Stimulated activated CD8-positive, alpha-beta memory T cell treated with anti-CD3 and anti-CD28 coated beads, Interleukin-4, amount 100 ng/mL, for 24 hours (primary cell): Measurements from ENCODE around the gene CEACAM4.
"Not testable (repeated sequence)": the region's sequence is repeated elsewhere in the genome, so short reads cannot be mapped to it uniquely, and the experiment has no call there.

Experiments used
- DNase-seq: peaks from one replicate; pipeline ENCODE4 v3.0.0-alpha.2; 2020; ENCODE audit warnings: low read depth

CEACAM4 gene

GRCh38 chr19:41584931-41585330, 41.9 kb downstream of the CEACAM4 start:
- no peak for DNase-seq

DNA sequence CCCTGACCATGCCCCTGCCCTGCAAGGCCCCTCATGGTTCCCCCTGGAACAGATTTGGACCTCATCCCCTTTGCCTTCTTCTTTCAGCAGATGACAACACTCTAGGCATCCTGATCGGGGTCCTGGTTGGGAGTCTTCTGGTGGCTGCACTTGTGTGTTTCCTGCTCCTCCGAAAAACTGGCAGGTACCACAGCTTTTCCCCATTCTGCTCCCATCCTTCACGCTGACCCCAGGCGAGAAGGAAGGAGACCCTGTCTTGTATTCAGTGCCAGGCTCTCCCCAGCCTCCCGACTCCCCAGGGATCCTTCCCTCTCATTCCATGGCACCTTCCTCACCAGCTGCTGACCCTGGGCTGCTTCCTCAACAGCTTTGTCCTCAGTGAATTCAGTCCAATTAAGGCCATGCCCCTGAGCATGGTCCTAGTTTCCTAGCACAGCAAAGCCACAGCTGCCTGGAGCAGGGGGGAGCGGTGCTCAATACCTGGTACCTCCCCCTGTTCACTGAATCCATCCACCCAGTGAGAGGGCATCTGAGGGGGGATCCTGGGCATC, 42.5 kb downstream of the CEACAM4 start:
- DNase-seq = no peak

GRCh38 chr19:41582577-41583182, 44.2 kb downstream of the CEACAM4 start:
- DNase-seq = not testable (repeated sequence)

DNA sequence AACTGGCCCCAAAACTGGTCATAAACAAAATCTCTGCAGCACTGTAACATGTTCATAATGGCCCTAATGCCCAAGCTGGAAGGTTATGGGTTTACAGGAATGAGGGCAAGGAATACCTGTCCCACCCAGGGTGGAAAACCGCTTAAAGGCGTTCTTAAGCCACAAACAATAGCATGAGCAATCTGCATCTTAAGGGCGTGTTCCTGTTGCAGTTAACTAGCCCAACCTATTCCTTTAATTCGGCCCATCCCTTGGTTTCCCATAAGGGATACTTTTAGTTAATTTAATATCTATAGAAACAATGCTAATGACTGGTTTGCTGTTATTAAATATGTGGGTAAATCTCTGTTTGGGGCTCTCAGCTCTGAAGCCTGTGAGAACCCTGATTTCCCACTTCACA, 45.8 kb downstream of the CEACAM4 start:
- DNase-seq = not testable (repeated sequence)

DNA sequence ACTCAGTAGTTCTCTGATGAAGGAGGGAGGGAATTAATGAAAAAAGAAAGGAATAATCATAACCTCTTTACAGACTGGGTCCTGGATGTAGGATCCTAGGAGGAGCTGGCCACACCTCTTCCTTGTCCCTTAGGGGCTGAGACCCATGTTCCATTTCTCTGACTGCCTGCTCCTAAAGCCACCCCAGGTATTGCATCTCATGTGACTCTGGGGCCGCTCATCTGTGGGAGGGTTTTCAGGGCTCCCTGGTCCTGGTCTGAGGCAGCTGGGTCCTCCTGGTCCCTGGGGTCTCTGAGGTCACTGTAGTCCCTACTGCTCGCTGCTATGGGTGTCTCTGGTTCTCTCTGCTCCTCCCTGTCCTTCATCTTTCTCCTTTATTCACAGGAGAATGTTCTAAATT, 48.0 kb downstream of the CEACAM4 start:
- DNase-seq = no peak

GRCh38 chr19:41577833-41578232, 49.0 kb downstream of the CEACAM4 start:
- no peak for DNase-seq

- no peak for DNase-seq
These were observed 49.6 kb downstream of the CEACAM4 start for GRCh38 chr19:41577144-41577830.

DNA sequence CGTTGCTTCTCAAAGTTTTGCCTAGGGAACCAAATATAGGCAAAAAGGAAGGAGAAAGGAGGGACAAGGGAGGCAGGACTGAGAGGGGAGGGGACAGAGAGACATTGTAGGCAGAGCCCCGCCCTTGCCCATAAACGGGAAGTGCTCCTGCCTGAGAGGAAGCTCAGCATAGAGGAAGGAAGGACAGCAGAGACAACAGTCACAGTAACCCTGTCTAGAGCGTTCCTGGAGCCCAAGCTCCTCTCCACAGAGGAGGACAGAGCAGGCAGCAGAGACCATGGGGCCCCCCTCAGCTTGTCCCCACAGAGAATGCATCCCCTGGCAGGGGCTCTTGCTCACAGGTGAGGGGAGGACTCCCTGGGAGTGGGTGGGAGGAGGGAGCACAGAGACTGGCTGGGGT, 50.9 kb downstream of the CEACAM4 start, which contains the start of gene CEACAM21:
Gene CEACAM21 (plus strand): TSS at position 169 of the 400 bp plus-strand sequence. CDS start 109 bp downstream, at position 278.
- no peak for DNase-seq

DNA sequence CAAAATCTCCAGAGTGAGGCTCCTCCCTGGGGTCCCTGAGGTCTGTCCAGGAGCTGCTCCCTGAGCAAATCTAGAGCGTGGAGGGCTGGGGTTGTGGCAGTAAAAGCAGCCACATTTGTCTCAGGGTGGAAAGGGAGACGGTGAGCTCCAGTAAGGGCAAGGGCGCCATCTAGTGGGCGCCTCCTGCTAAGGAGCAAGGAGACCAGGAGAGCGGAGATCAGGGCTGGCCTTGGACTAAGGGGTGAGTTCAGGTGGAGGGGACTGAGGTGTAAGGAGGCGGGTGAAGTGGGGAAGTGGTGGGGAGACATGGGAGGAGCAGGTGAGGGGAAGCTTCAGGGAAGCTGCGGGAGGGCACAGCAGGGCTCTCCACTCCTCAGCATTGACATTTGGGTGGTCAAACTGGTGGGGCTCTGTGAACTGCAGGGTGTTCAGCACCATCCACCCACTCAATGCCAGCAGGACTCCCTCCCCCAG, 56.2 kb downstream of the CEACAM4 start:
- DNase-seq = peak; percentile 69

DNA sequence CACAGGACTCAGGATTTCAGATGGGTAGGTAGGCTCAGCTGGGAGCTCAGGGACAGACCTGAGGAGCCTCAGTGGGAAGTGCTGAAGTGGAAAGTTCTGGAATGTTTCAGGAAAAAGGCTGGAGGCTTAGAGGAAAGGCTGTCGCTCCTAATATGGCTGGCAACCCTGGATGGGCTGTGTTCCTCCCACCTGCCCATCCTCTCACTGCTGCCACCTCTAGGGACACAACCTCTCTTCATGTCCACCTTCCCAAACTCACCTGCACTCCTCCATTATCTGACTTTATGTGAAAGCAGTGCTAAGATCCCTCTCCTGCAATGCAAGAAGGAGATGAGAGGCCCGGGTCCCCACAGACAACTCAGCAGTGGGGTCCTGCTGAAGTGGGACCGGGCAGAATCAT, 56.7 kb downstream of the CEACAM4 start:
- DNase-seq = no peak

DNA sequence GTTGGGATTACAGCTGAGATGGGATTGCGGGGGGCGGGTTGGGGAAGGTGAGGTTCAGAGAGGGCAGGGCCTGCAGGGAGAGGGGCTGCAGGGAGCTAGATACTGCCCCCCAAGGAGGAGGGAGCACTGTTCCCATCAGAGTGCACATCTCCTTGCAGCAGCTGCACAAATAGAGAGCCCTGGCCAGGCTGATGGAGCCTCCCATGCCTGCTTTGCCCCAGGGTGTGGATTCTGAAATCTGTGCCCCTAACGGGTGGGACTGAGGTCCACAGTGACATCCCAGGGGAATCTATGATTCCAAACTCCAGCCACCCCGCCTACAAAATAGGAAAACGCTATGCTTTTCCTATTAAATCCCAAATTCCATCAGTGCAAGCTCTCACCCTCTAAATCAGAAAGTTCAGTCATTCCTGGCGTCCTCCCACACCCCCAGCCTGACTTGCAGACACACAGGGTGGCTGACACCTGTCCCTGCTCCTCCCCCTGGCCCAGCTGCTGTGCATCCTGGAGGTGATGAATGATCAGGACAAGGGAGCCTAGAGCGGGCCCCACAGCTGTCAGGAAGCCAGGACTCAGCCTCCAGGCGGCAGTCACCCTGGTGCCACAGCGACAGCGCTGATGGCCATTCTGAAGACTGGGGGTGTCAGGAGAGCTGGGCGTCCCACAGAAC, 57.3 kb downstream of the CEACAM4 start:
- no peak for DNase-seq
